HCT116 (cell line): ENCODE measurements around the gene YBX1.

Experiments used
- ATF3 ChIP-seq: IDR thresholded peaks from 2 replicates; pipeline ENCODE4 v1.6.1; 2012
- CTCF ChIP-seq, 3 experiments: fragments of 200-600 bp in 1 of 3; sonication (generic) in 1 of 3; IDR thresholded peaks in 2 of 3; conservative IDR thresholded peaks in 1 of 3; 2 replicates each; pipeline ENCODE4 v1.5.1; 2012 to 2017; ENCODE audit warnings: low read depth in 2 of 3, low read length in 2 of 3, antibody characterized with exemption in 1 of 3, borderline replicate concordance in 1 of 3, control low read depth in 1 of 3, mild to moderate bottlenecking in 1 of 3, mixed read lengths in 1 of 3, mixed run types in 1 of 3, moderate library complexity in 1 of 3; ENCODE audit not compliant: insufficient read depth in 1 of 3
- EZH2 ChIP-seq: fragments of 200-600 bp; sonication (generic); IDR thresholded peaks from 2 replicates; pipeline ENCODE4 v1.6.1; 2017; ENCODE audit warnings: antibody characterized with exemption, mixed run types
- POLR2A ChIP-seq: IDR thresholded peaks from 2 replicates; pipeline ENCODE4 v1.7.0; 2011; ENCODE audit warnings: borderline replicate concordance; ENCODE audit not compliant: insufficient read depth, insufficient read length; ENCODE audit errors: extremely low read depth
- POLR2AphosphoS5 ChIP-seq: IDR thresholded peaks from 2 replicates; pipeline ENCODE4 v1.6.1; 2011; ENCODE audit warnings: mild to moderate bottlenecking, low read depth, low read length, moderate library complexity
- SP1 ChIP-seq: IDR thresholded peaks from 2 replicates; pipeline ENCODE4 v1.6.1; 2012; ENCODE audit warnings: low read depth

- TF ChIP-seq POLR2A (no peak), SP1 (no peak), POLR2AphosphoS5 (no peak), EZH2 (no peak), CTCF (IDR thresholded peaks at IDR 0.05 in 2 of 3, conservative IDR thresholded peaks at IDR 0.05 in 1 of 3; ENCODE audit: borderline replicate concordance in 1 of 3, insufficient read depth in 1 of 3, low read depth in 2 of 3, low read length in 2 of 3) (no peak), ATF3 (no peak)
Observed at GRCh38 chr1:42675467-42675866, 6.8 kb upstream of the YBX1 start.
